Measurements from ENCODE around the gene FEZF2. TPM values are rescaled to one million over a fixed set of nuclear protein-coding genes. Genes with fewer than 3 reads are reported as not detected.
A peak's percentile ranks its signal among the peaks of the same experiment; 100 is the strongest.

FEZF2 gene
- total and polyA plus RNA-seq, 2 of the 8 experiments (the other 6 are each of a cell fraction or from before 2014, with no cell fraction given), result 0.06 TPM; not detected in 1

DNA sequence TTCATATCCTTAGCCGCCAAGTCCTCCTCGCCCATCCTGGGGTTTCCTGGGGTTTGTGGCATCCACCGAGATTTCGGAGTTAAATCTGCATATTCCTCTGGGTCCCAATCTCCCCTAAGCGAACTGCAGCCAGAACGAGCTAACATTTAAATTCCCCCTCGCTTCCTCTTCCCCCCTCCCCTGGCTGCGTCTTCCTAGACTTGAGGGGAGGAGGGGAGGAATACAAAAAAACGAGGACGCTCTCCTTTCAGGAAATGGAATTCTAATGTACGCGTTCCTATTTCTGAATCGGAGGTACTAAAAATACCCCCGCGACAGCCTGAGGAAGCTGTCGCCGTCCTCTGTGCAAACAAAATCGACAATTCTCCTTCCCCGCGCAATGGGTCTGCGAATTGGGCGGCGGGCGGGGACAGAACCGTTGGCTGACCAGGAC is 5.6 kb downstream of the FEZF2 start:
- H2AFZ ChIP-seq (ENCODE audit: low read length), result no peak overlapping the region
- H4K20me1 ChIP-seq (replicated peaks in 1 of 2; ENCODE audit: control insufficient read depth in 1 of 2, insufficient read depth in 2 of 2, low read length in 2 of 2), result peaks cover 2 to 12% of the 10 kb centered on the region in 2 experiments
- WGBS, 2 experiments (ENCODE audit: extremely low coverage in 1 of 2, insufficient coverage in 1 of 2, insufficient read length in 1 of 2, insufficient replicate concordance in 2 of 2, low coverage in 1 of 2, low lambda C conversion rate in 2 of 2, missing lambda C conversion rate in 1 of 2), result 1% methylated on average over 22 of the region's 25 CpGs; no CpG with 5 or more reads in 1 of the 2 experiments
- H3K4me1 ChIP-seq (replicated peaks in 1 of 4; ENCODE audit: control insufficient read depth in 3 of 4, insufficient read depth in 4 of 4, low read length in 3 of 4), result peaks cover 18 to 51% (median 34%) of the 10 kb centered on the region in 4 experiments
- H2BK5ac ChIP-seq (ENCODE audit: low read depth, low read length), result no peak overlapping the region
- ChIA-PET POLR2A (ENCODE audit: partially characterized antibody) (interaction anchor here (0.9 to 4.6 kb wide), 5 partner anchors 12 to 171 kb away, joined by 3 to 26 read pairs (median 3); no protein-coding TSS in a partner anchor), CTCF (ENCODE audit: partially characterized antibody) (interaction anchor here (0.9 to 3.3 kb wide), 8 partner anchors 10 to 58 kb away, joined by 3 to 20 read pairs (median 6); no protein-coding TSS in a partner anchor)
- H4K91ac ChIP-seq (replicated peaks; ENCODE audit: insufficient read length, low read length), result no peak overlapping the region
- H3K79me2 ChIP-seq (ENCODE audit: control insufficient read depth in 1 of 2, insufficient read depth in 2 of 2, low read length in 2 of 2), result no peaks in the 10 kb centered on the region
- no peak overlapping the region for H3K56ac ChIP-seq (replicated peaks; ENCODE audit: insufficient read length, low read depth, low read length)
- H4K8ac ChIP-seq (ENCODE audit: extremely low read depth, insufficient read depth, low read length), result no peak overlapping the region
- H2AK5ac ChIP-seq (ENCODE audit: low read depth, low read length), result no peak overlapping the region
- H4K5ac ChIP-seq (ENCODE audit: insufficient read length, low read depth, low read length), result no peak overlapping the region
- FAIRE-seq (peak; percentile 55), DNase-seq (ENCODE audit: low read depth in 1 of 2, low spot score in 2 of 2) (peak in 1 of 2 experiments; percentile 60)
- no peak overlapping the region for H3K9ac ChIP-seq (replicated peaks in 1 of 4; ENCODE audit: extremely low read depth in 1 of 4, low read depth in 3 of 4, low read length in 3 of 4)
- no peak overlapping the region for H3K23ac ChIP-seq (ENCODE audit: insufficient read length)
- H2BK120ac ChIP-seq (replicated peaks; ENCODE audit: low read depth, low read length), result no peak overlapping the region
- H3K36me3 ChIP-seq (ENCODE audit: control insufficient read depth in 2 of 4, insufficient read depth in 4 of 4, low read length in 3 of 4), result no peaks in the 10 kb centered on the region
- H2BK12ac ChIP-seq (ENCODE audit: low read depth, low read length), result no peak overlapping the region
- peaks cover 73 to 93% (median 89%) of the 10 kb centered on the region in 4 experiments for H3K27me3 ChIP-seq (replicated peaks in 1 of 4; ENCODE audit: control insufficient read depth in 3 of 4, extremely low read depth in 1 of 4, insufficient read depth in 3 of 4, low read length in 3 of 4)
- no peak overlapping the region for H3K27ac ChIP-seq (ENCODE audit: low read depth, low read length)
- H2BK20ac ChIP-seq (ENCODE audit: low read length), result no peak overlapping the region
- H2BK15ac ChIP-seq (ENCODE audit: low read length), result no peak overlapping the region
- no peak overlapping the region for H3K4ac ChIP-seq (replicated peaks; ENCODE audit: insufficient read length, low read depth, low read length)
- peak overlapping the region; percentile 73 to 90 for H3K4me2 ChIP-seq (ENCODE audit: insufficient read depth in 1 of 2, low read depth in 2 of 2, low read length in 2 of 2)
- no peak overlapping the region for H3K18ac ChIP-seq (ENCODE audit: extremely low read depth, low read length)
- no peak overlapping the region for H3K14ac ChIP-seq (ENCODE audit: insufficient read length)
- no peaks in the 10 kb centered on the region for H3K79me1 ChIP-seq (ENCODE audit: low read depth, low read length)
- H3K4me3 ChIP-seq (ENCODE audit: extremely low read depth in 1 of 4, insufficient read depth in 2 of 4, low read depth in 3 of 4, low read length in 4 of 4), result peak overlapping the region; percentile 20 to 60 (median 24); a peak in 5 of 8 replicates
- no peaks in the 10 kb centered on the region; a peak in 1 of 4 replicates for H3K9me3 ChIP-seq (ENCODE audit: insufficient read depth in 2 of 2, low read depth in 1 of 2, low read length in 1 of 2)
- peaks cover 4% of the 10 kb centered on the region; the same call in 1 of the 2 replicates for H3K23me2 ChIP-seq (ENCODE audit: low read depth, low read length)
- TF ChIP-seq HDAC2 (IDR thresholded peaks at IDR 0.05; ENCODE audit: borderline replicate concordance in 1 of 2, low read depth in 2 of 2, low read length in 2 of 2) (no peak), PHF8 (conservative IDR thresholded peaks at IDR 0.05; ENCODE audit: low read depth, low read length) (no peak), NANOG (IDR thresholded peaks at IDR 0.05; ENCODE audit: insufficient read depth, low read depth, low read length, poor library complexity, severe bottlenecking) (no peak), TAF1 (IDR thresholded peaks at IDR 0.05; ENCODE audit: low read depth, low read length) (no peak), ASH2L (IDR thresholded peaks at IDR 0.05; ENCODE audit: low read length) (peak; percentile 25), POU5F1 (IDR thresholded peaks at IDR 0.05; ENCODE audit: low read depth, low read length) (no peak), POLR2AphosphoS5 (IDR thresholded peaks at IDR 0.05; ENCODE audit: low read depth, low read length) (no peak), GTF2F1 (IDR thresholded peaks at IDR 0.05; ENCODE audit: borderline replicate concordance, low read depth, low read length) (no peak), HDAC6 (IDR thresholded peaks at IDR 0.05; ENCODE audit: low read depth, low read length) (no peak), SUZ12 (IDR thresholded peaks at IDR 0.05; ENCODE audit: low read length) (peak; percentile 62; the same call in 1 of the 2 replicates), TEAD4 (IDR thresholded peaks at IDR 0.05; ENCODE audit: low read depth, low read length) (no peak)
- TF ChIP-seq, protein P1, sequence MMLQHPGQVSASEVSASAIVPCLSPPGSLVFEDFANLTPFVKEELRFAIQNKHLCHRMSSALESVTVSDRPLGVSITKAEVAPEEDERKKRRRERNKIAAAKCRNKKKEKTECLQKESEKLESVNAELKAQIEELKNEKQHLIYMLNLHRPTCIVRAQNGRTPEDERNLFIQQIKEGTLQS (IDR thresholded peaks at IDR 0.05; ENCODE audit: insufficient read depth, low read depth, low read length), result no peak
- TF ChIP-seq, protein P2, sequence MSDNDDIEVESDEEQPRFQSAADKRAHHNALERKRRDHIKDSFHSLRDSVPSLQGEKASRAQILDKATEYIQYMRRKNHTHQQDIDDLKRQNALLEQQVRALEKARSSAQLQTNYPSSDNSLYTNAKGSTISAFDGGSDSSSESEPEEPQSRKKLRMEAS (IDR thresholded peaks at IDR 0.05), result no peak
